Measurements from ENCODE around the gene CENPX. TPM values are rescaled to one million over a fixed set of nuclear protein-coding genes. Genes with fewer than 3 reads are reported as not detected.

The CENPX gene
- total and polyA plus RNA-seq, 2 of the 13 experiments (the other 11 are each of a cell fraction or from before 2014, with no cell fraction given) = 92.7 to 170 TPM

DNA sequence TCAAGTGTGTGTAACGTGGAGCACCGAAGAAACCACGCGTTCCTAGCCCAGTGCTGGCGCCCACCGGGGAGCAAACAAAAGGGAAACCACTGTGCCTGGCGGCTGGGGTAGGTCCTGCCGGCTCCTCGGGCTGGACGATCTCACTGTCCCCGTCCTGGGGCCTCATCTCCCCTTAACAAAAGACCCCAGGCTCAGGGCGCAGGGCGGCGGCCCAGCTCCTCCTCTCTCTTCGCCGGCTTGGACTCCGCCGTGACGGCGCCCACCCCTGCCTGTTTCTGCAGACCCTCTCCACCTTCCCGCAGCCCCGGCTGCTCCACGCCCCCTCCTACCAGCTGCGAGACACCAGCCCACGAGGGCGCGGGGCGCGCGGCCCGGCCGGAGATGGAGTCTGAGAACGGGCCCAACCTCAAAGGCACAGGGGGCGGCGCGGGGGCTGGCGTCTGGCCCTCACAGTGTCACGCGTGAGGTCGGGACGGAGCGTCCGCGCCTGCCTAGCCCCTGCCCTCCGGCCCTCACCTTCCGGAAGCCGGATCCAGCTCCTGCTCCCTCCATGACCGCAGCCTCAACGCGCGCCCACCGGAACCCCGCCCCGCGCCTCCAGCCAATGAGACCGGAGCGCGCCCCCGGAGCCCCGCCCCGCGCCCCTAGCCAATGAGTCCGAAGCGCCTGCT is at the start of gene CENPX (continued):
- peak in 1 of 2 experiments; percentile 81; a peak in 1 of 4 replicates for TF ChIP-seq KLF16 (CRISPR knock-in tag; IDR thresholded peaks at IDR 0.05)
- peak in 1 of 2 experiments; percentile 77; a peak in 2 of 4 replicates for TF ChIP-seq POLR2A (IDR thresholded peaks at IDR 0.05; ENCODE audit: insufficient read depth in 1 of 2, low read depth in 2 of 2, low read length in 2 of 2)
- TF ChIP-seq ZFP36 (IDR thresholded peaks at IDR 0.05; ENCODE audit: borderline replicate concordance, low read depth, low read length, partially characterized antibody) = no peak
- TF ChIP-seq, protein P1, sequence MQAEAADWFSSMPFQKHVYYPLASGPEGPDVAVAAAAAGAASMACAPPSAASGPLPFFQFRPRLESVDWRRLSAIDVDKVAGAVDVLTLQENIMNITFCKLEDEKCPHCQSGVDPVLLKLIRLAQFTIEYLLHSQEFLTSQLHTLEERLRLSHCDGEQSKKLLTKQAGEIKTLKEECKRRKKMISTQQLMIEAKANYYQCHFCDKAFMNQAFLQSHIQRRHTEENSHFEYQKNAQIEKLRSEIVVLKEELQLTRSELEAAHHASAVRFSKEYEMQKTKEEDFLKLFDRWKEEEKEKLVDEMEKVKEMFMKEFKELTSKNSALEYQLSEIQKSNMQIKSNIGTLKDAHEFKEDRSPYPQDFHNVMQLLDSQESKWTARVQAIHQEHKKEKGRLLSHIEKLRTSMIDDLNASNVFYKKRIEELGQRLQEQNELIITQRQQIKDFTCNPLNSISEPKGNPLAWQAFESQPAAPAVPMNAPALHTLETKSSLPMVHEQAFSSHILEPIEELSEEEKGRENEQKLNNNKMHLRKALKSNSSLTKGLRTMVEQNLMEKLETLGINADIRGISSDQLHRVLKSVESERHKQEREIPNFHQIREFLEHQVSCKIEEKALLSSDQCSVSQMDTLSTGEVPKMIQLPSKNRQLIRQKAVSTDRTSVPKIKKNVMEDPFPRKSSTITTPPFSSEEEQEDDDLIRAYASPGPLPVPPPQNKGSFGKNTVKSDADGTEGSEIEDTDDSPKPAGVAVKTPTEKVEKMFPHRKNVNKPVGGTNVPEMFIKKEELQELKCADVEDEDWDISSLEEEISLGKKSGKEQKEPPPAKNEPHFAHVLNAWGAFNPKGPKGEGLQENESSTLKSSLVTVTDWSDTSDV (CRISPR knock-in tag; IDR thresholded peaks at IDR 0.05) = peak; percentile 92; the same call in 1 of the 2 replicates
- TF ChIP-seq, protein P2, sequence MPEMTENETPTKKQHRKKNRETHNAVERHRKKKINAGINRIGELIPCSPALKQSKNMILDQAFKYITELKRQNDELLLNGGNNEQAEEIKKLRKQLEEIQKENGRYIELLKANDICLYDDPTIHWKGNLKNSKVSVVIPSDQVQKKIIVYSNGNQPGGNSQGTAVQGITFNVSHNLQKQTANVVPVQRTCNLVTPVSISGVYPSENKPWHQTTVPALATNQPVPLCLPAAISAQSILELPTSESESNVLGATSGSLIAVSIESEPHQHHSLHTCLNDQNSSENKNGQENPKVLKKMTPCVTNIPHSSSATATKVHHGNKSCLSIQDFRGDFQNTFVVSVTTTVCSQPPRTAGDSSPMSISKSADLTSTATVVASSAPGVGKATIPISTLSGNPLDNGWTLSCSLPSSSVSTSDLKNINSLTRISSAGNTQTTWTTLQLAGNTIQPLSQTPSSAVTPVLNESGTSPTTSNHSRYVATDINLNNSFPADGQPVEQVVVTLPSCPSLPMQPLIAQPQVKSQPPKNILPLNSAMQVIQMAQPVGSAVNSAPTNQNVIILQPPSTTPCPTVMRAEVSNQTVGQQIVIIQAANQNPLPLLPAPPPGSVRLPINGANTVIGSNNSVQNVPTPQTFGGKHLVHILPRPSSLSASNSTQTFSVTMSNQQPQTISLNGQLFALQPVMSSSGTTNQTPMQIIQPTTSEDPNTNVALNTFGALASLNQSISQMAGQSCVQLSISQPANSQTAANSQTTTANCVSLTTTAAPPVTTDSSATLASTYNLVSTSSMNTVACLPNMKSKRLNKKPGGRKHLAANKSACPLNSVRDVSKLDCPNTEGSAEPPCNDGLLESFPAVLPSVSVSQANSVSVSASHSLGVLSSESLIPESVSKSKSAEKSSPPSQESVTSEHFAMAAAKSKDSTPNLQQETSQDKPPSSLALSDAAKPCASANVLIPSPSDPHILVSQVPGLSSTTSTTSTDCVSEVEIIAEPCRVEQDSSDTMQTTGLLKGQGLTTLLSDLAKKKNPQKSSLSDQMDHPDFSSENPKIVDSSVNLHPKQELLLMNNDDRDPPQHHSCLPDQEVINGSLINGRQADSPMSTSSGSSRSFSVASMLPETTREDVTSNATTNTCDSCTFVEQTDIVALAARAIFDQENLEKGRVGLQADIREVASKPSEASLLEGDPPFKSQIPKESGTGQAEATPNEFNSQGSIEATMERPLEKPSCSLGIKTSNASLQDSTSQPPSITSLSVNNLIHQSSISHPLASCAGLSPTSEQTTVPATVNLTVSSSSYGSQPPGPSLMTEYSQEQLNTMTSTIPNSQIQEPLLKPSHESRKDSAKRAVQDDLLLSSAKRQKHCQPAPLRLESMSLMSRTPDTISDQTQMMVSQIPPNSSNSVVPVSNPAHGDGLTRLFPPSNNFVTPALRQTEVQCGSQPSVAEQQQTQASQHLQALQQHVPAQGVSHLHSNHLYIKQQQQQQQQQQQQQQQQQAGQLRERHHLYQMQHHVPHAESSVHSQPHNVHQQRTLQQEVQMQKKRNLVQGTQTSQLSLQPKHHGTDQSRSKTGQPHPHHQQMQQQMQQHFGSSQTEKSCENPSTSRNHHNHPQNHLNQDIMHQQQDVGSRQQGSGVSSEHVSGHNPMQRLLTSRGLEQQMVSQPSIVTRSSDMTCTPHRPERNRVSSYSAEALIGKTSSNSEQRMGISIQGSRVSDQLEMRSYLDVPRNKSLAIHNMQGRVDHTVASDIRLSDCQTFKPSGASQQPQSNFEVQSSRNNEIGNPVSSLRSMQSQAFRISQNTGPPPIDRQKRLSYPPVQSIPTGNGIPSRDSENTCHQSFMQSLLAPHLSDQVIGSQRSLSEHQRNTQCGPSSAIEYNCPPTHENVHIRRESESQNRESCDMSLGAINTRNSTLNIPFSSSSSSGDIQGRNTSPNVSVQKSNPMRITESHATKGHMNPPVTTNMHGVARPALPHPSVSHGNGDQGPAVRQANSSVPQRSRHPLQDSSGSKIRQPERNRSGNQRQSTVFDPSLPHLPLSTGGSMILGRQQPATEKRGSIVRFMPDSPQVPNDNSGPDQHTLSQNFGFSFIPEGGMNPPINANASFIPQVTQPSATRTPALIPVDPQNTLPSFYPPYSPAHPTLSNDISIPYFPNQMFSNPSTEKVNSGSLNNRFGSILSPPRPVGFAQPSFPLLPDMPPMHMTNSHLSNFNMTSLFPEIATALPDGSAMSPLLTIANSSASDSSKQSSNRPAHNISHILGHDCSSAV (CRISPR knock-in tag; IDR thresholded peaks at IDR 0.05; ENCODE audit: borderline replicate concordance) = no peak
- no peak for TF ChIP-seq NFIB (CRISPR knock-in tag; IDR thresholded peaks at IDR 0.05; ENCODE audit: borderline replicate concordance)
- TF ChIP-seq MXI1 (IDR thresholded peaks at IDR 0.05; ENCODE audit: borderline replicate concordance, low read depth, low read length) = no peak
- peak; percentile 38; the same call in 1 of the 2 replicates for TF ChIP-seq ZNF616 (CRISPR knock-in tag; IDR thresholded peaks at IDR 0.05; ENCODE audit: low read depth)
- TF ChIP-seq, protein P3, sequence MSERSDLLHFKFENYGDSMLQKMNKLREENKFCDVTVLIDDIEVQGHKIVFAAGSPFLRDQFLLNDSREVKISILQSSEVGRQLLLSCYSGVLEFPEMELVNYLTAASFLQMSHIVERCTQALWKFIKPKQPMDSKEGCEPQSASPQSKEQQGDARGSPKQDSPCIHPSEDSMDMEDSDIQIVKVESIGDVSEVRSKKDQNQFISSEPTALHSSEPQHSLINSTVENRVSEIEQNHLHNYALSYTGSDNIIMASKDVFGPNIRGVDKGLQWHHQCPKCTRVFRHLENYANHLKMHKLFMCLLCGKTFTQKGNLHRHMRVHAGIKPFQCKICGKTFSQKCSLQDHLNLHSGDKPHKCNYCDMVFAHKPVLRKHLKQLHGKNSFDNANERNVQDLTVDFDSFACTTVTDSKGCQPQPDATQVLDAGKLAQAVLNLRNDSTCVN (CRISPR knock-in tag; IDR thresholded peaks at IDR 0.05; ENCODE audit: borderline replicate concordance) = peak; percentile 57; the same call in 1 of the 2 replicates
- peak; percentile 15; the same call in 1 of the 2 replicates for TF ChIP-seq ZBTB21 (CRISPR knock-in tag; IDR thresholded peaks at IDR 0.05)
- no peak for TF ChIP-seq JARID2 (CRISPR knock-in tag; IDR thresholded peaks at IDR 0.05; ENCODE audit: insufficient replicate concordance)
- TF ChIP-seq ZBTB7B (CRISPR knock-in tag; IDR thresholded peaks at IDR 0.05) = 0 out of 2 replicates have a peak, but pooled peaks have one; percentile 17
- TF ChIP-seq CBX5 (CRISPR knock-in tag; IDR thresholded peaks at IDR 0.05; ENCODE audit: borderline replicate concordance) = 0 out of 2 replicates have a peak, but pooled peaks have one; percentile 15
- TF ChIP-seq, protein P4, sequence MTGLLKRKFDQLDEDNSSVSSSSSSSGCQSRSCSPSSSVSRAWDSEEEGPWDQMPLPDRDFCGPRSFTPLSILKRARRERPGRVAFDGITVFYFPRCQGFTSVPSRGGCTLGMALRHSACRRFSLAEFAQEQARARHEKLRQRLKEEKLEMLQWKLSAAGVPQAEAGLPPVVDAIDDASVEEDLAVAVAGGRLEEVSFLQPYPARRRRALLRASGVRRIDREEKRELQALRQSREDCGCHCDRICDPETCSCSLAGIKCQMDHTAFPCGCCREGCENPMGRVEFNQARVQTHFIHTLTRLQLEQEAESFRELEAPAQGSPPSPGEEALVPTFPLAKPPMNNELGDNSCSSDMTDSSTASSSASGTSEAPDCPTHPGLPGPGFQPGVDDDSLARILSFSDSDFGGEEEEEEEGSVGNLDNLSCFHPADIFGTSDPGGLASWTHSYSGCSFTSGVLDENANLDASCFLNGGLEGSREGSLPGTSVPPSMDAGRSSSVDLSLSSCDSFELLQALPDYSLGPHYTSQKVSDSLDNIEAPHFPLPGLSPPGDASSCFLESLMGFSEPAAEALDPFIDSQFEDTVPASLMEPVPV (CRISPR knock-in tag; IDR thresholded peaks at IDR 0.05) = peak; percentile 89

Data from HepG2 (cell line).